ENCODE data around the gene DPP3.
A peak's percentile ranks its signal among the peaks of the same experiment; 100 is the strongest.
"Not testable (repeated sequence)": the region's sequence is repeated elsewhere in the genome, so short reads cannot be mapped to it uniquely, and the experiment has no call there.

DPP3 gene

DNA sequence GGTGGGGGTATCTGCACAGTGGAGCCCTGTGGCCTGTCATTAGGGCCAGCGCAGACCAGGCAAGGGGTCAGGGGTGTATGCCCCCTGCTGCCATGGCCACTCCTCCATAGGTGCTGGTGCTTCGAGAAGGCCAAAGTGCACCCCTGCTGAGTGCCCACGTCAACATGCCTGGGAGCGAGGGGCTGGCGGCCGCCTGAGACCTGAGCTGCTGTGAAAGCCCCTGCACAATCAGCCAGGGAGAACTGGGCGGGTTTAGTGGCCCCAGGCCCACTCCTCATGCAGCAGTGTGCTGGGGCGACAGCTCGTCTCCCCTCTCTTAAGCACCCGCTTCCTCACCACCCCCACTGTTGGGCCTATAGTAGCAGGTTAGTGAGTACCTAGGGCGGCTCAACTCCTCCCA lies 51.6 kb downstream of the DPP3 start:
- H3K4me3 ChIP-seq (replicated peaks; ENCODE audit: low read depth, low read length): no peak overlapping the region
- no peak for DNase-seq (ENCODE audit: low read depth)
- TF ChIP-seq, protein P1, sequence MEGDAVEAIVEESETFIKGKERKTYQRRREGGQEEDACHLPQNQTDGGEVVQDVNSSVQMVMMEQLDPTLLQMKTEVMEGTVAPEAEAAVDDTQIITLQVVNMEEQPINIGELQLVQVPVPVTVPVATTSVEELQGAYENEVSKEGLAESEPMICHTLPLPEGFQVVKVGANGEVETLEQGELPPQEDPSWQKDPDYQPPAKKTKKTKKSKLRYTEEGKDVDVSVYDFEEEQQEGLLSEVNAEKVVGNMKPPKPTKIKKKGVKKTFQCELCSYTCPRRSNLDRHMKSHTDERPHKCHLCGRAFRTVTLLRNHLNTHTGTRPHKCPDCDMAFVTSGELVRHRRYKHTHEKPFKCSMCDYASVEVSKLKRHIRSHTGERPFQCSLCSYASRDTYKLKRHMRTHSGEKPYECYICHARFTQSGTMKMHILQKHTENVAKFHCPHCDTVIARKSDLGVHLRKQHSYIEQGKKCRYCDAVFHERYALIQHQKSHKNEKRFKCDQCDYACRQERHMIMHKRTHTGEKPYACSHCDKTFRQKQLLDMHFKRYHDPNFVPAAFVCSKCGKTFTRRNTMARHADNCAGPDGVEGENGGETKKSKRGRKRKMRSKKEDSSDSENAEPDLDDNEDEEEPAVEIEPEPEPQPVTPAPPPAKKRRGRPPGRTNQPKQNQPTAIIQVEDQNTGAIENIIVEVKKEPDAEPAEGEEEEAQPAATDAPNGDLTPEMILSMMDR (IDR thresholded peaks at IDR 0.05; ENCODE audit: low read length, missing control alignments): no peak

DNA sequence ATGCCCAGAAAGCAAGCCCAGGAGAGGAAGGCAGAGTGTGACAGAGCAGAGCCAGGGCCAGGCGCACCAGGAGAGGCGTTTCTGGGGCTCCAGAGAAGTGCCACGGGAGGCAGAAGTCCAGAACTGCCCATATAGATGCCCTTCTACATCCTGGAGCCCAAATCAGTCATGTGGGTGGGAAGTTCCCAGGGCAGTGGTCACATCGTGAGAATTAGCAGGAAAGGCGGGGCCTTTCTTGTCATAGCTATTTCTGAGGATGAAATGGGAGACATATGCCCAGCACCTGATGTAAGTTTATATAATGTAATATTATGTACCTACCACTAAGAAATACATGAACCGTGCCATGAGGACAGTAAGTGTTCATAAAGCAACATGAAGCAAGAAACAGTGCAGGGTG lies 52.5 kb downstream of the DPP3 start:
- TF ChIP-seq, protein P1 (IDR thresholded peaks at IDR 0.05; ENCODE audit: low read length, missing control alignments): no peak
- no peak overlapping the region for H3K4me3 ChIP-seq (replicated peaks; ENCODE audit: low read depth, low read length)
- DNase-seq (ENCODE audit: low read depth): no peak

DNA sequence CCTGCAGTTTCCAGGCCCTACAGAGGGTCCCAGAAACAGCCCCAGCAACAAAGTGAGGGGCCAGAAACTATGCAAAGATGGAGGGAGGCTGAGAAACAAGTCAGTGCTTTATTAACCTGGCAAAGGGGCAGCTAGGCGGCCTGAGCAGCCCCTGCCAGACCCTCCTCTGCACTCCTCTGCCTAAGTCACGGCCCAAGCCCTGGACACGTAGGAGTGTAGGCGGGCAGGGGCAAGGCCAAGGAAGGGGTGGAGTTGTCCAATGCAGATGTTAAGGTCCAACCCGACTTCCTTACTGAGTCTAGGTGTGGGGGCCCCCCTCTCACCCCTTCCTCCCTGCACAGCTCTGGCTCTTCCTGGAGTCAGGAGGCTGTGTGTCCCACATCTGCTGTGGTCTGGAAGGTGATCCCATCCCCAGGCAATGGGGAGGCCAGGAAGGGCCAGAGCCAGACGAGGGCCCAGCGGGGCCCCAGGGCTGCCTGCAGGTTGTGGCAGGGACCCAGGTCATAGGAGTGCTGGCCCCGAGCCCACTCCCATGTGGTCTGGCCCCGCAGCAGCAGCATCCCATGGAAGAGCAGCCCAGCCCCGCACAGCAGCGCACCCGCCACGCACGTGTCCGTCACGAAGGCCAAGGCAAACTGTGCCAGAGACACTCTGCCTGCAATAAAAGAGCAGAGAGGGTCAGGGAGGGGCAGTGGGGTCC lies 59.1 kb downstream of the DPP3 start:
- TF ChIP-seq, protein P1 (IDR thresholded peaks at IDR 0.05; ENCODE audit: low read length, missing control alignments): no peak
- DNase-seq (ENCODE audit: low read depth): no peak
- no peak overlapping the region for H3K4me3 ChIP-seq (replicated peaks; ENCODE audit: low read depth, low read length)

DNA sequence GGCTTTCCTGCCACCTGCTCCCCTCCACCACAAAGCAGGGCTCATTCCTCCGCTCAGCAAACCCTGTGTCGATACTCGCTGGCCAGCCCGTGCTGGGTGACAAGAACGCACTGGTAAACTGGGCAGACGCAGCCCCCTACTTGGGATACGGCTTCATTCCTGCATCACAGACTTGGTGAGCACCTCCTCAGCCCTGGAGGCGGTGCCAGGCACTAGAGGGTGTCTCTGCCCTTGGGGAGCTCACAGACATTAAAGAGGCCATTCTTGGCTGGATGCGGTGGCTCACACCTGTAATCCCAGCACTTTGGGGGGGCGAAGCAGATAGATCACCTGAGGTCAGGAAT lies 59.6 kb downstream of the DPP3 start:
- H3K4me3 ChIP-seq (replicated peaks; ENCODE audit: low read depth, low read length): no peak overlapping the region
- TF ChIP-seq, protein P1 (IDR thresholded peaks at IDR 0.05; ENCODE audit: low read length, missing control alignments): no peak

DNA sequence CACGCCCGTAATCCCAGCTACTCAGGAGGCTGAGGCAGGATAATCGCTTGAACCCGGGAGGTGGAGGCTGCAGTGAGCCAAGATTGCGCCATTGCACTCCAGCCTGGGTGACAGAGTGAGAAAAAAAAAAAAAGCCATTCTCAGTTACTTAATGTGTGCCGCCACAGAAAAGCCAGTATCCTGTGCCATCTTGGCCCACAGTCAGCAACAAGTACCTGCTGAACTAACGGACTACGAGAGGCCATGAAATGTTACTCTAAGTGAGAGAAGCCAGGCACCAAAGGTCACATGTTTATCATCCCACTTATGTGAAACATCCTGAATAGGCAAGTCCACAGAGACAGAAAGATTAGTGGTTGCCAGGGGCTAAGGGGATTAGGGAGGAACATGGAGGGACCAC lies 60.4 kb downstream of the DPP3 start:
- DNase-seq (ENCODE audit: low read depth); H3K4me3 ChIP-seq (replicated peaks; ENCODE audit: low read depth, low read length): not testable (repeated sequence)

More for the DNA sequence above, 59.6 kb downstream of the DPP3 start:
- DNase-seq (ENCODE audit: low read depth): no peak

DNA sequence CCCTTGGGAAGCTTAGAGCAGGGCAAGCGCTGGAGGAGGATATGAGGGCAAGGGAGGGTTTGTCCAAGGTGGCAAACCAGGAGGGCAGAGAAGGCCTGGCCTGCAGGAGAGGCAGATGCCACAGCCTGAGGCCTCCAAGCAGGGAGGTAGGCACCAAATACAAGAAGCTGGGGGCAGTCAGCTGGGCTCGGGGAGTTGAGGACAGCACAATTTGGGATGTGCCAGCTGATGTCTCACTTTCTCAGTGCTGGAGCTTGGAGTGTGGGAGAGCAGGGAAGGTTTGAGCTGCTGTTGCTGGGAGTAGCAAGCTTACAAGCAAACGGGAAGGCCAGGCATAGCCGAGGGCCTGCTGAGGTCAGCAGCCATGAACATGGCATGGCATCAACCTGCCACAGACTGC lies 61.7 kb downstream of the DPP3 start:
- TF ChIP-seq, protein P1 (IDR thresholded peaks at IDR 0.05; ENCODE audit: low read length, missing control alignments): no peak
- DNase-seq (ENCODE audit: low read depth): no peak
- no peak overlapping the region for H3K4me3 ChIP-seq (replicated peaks; ENCODE audit: low read depth, low read length)

DNA sequence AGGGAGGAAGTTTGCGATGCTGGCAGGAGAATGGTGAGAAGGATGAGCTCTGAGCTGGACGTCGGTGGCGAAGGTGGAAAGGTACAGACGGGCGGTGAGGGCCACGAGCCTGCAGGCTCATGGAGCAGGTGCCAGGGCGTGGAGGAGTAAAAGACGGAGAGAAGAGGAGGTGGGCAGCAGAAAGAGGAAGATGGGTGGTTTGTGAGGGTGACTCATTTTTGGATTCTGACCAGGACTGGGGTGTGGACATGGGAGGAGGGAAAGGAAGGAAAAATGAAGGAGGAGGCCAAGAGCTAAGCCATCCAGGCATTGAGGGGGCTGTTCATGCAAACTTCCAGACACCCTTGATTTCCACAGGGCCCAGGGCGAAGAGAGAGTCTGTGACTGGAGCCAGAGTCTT lies 62.1 kb downstream of the DPP3 start:
- TF ChIP-seq, protein P1 (IDR thresholded peaks at IDR 0.05; ENCODE audit: low read length, missing control alignments): no peak
- no peak overlapping the region for H3K4me3 ChIP-seq (replicated peaks; ENCODE audit: low read depth, low read length)
- peak; percentile 20 for DNase-seq (ENCODE audit: low read depth)
